SK-N-DZ (cell line): ENCODE measurements around the gene LRP3. TPM values are rescaled to one million over a fixed set of nuclear protein-coding genes. Genes with fewer than 3 reads are reported as not detected.
"Not testable (repeated sequence)": the region's sequence is repeated elsewhere in the genome, so short reads cannot be mapped to it uniquely, and the experiment has no call there.

Experiments
- DNase-seq: peaks from one replicate; pipeline ENCODE4 v3.0.0-alpha.2; 2015; ENCODE audit warnings: low spot score
- polyA plus RNA-seq, 2 experiments: library from polyadenylated mRNA; depleted of rRNA; stranded (reverse); fragments of >200 nt; gene quantifications; 2 replicates each; pipeline ENCODE4 v1.2.3, GENCODE V29; 2014

Gene LRP3
- polyA plus RNA-seq (2014; cell fraction: cytosol; rRNA removed), result 80.6 and 90.7 TPM in 2 replicates
- polyA plus RNA-seq (2014; cell fraction: nucleus; rRNA removed), result 105 and 139 TPM in 2 replicates

GRCh38 chr19:33193865-33194362, at the start of gene LRP3:
Gene LRP3, plus strand, starts transcription at chr19:33194330. Its CDS starts 456 bp downstream, at chr19:33194786.
- DNase-seq, result peak; percentile 32

GRCh38 chr19:33146209-33146608, 47.9 kb upstream of the LRP3 start:
- no peak for DNase-seq

- no peak for DNase-seq
Measured at GRCh38 chr19:33147538-33147937, 46.6 kb upstream of the LRP3 start.

GRCh38 chr19:33150852-33151518, 43.1 kb upstream of the LRP3 start:
- DNase-seq, result peak; percentile 33

GRCh38 chr19:33152176-33152575, 42.0 kb upstream of the LRP3 start:
- DNase-seq, result no peak

GRCh38 chr19:33152625-33153024, 41.5 kb upstream of the LRP3 start:
- DNase-seq, result not testable (repeated sequence)

- DNase-seq, result not testable (repeated sequence)
Measured at GRCh38 chr19:33154313-33154712, 39.8 kb upstream of the LRP3 start.

- no peak for DNase-seq
Measured at GRCh38 chr19:33156334-33156733, 37.8 kb upstream of the LRP3 start.

GRCh38 chr19:33157906-33158305, 36.2 kb upstream of the LRP3 start:
- no peak for DNase-seq

GRCh38 chr19:33158365-33158764, 35.8 kb upstream of the LRP3 start:
- DNase-seq, result no peak

GRCh38 chr19:33159149-33159548, 35.0 kb upstream of the LRP3 start:
- no peak for DNase-seq

- no peak for DNase-seq
Measured at GRCh38 chr19:33159893-33160292, 34.2 kb upstream of the LRP3 start.

- no peak for DNase-seq
Measured at GRCh38 chr19:33161201-33161600, 32.9 kb upstream of the LRP3 start.

GRCh38 chr19:33163481-33163880, 30.6 kb upstream of the LRP3 start:
- no peak for DNase-seq

GRCh38 chr19:33166037-33166436, 28.1 kb upstream of the LRP3 start:
- DNase-seq, result not testable (repeated sequence)

GRCh38 chr19:33167438-33167837, 26.7 kb upstream of the LRP3 start:
- DNase-seq, result no peak

GRCh38 chr19:33168528-33168927, 25.6 kb upstream of the LRP3 start:
- DNase-seq, result no peak

GRCh38 chr19:33171222-33171795, 22.8 kb upstream of the LRP3 start:
- DNase-seq, result no peak

- DNase-seq, result no peak
Measured at GRCh38 chr19:33171916-33172359, 22.2 kb upstream of the LRP3 start.

- no peak for DNase-seq
Measured at GRCh38 chr19:33174186-33174585, 19.9 kb upstream of the LRP3 start.

GRCh38 chr19:33175156-33175782, 18.9 kb upstream of the LRP3 start:
- no peak for DNase-seq

GRCh38 chr19:33175886-33176669, 18.1 kb upstream of the LRP3 start:
- DNase-seq, result peak; percentile 67
